ENCODE data around the gene SNTG2. TPM values are rescaled to one million over a fixed set of nuclear protein-coding genes. Genes with fewer than 3 reads are reported as not detected.

Gene SNTG2
- total RNA-seq, 2 donors from 2014 or later = 2.4 TPM; not detected in 1

GRCh38 chr2:1026141-1026540, 75.5 kb downstream of the SNTG2 start:
- no peaks in the 10 kb centered on the region for H3K27me3 ChIP-seq
- H3K4me3 ChIP-seq = no peak overlapping the region
- H3K36me3 ChIP-seq = no peaks in the 10 kb centered on the region
- no peak for DNase-seq (ENCODE audit: low spot score)
- TF ChIP-seq, protein P1, sequence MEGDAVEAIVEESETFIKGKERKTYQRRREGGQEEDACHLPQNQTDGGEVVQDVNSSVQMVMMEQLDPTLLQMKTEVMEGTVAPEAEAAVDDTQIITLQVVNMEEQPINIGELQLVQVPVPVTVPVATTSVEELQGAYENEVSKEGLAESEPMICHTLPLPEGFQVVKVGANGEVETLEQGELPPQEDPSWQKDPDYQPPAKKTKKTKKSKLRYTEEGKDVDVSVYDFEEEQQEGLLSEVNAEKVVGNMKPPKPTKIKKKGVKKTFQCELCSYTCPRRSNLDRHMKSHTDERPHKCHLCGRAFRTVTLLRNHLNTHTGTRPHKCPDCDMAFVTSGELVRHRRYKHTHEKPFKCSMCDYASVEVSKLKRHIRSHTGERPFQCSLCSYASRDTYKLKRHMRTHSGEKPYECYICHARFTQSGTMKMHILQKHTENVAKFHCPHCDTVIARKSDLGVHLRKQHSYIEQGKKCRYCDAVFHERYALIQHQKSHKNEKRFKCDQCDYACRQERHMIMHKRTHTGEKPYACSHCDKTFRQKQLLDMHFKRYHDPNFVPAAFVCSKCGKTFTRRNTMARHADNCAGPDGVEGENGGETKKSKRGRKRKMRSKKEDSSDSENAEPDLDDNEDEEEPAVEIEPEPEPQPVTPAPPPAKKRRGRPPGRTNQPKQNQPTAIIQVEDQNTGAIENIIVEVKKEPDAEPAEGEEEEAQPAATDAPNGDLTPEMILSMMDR (IDR thresholded peaks at IDR 0.05) = no peak
- no peak overlapping the region for H3K27ac ChIP-seq
- H3K4me1 ChIP-seq = no peaks in the 10 kb centered on the region
- no peaks in the 10 kb centered on the region for H3K9me3 ChIP-seq

DNA sequence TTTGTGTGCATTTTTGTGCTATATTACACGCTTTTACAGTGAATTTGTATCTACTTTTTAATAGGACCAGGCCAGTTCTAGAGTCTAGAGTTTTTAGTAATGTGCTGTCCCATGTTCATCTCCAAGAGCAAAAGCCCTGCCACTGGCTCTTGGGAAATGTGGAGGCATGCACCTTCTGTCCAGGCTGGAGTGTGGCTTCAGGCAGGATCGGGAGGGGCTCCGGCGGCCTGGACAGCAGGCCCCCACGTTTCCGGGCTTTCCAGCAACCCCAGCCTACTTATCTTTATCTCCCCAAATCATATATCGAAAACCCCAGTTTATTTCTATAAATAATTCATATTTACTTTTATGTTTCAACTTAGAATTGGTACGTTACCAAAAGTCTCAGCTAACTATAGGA, 78.2 kb downstream of the SNTG2 start:
- Histone ChIP-seq H3K27me3 (no peaks in the 10 kb centered on the region), H3K4me3 (no peak overlapping the region), H3K4me1 (no peaks in the 10 kb centered on the region), H3K36me3 (no peaks in the 10 kb centered on the region), H3K9me3 (no peaks in the 10 kb centered on the region), H3K27ac (no peak overlapping the region)
- no peak for DNase-seq (ENCODE audit: low spot score)
- TF ChIP-seq, protein P1 (IDR thresholded peaks at IDR 0.05) = no peak

DNA sequence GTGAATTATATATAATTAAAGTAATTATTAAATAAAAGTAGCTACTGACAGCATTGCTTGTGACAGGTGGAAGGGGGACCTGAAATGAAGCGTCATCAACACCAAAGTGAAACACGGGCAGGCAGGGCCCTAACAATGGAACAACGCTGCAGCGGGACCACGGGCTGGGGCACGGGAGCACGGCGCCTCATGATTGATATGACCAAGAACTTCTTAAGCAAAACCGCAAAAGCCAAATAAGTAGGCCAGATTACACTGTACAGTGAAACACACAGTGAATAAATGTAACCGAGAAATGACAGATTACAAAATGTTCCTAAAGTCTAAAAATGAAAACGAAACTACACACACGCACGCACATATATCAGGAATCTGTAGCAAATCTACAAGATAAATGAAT, 81.4 kb downstream of the SNTG2 start:
- Histone ChIP-seq H3K27me3 (no peaks in the 10 kb centered on the region), H3K4me3 (no peak overlapping the region), H3K9me3 (no peaks in the 10 kb centered on the region), H3K36me3 (no peaks in the 10 kb centered on the region), H3K4me1 (no peaks in the 10 kb centered on the region), H3K27ac (no peak overlapping the region)
- TF ChIP-seq, protein P1 (IDR thresholded peaks at IDR 0.05) = no peak
- no peak for DNase-seq (ENCODE audit: low spot score)

DNA sequence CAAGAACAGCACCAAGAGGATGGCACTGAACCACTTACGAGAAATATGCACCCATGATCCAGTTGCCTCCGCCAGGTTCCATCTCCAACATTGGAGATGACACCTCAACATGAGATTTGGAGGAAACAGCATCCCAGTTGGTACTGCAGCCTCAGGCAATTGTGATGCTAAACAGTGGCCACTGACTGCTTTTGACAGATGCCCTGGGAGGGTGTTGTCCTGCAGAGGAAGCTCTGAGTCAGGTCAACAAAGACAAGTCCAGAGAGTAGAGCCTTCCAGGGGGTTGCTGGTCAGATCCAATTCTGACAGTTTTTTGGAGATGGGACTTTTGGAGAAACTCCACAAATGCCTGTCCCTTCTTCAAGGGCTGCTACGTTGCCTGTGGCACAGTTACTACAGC, 82.4 kb downstream of the SNTG2 start:
- no peak for DNase-seq (ENCODE audit: low spot score)
- TF ChIP-seq, protein P1 (IDR thresholded peaks at IDR 0.05) = no peak
- Histone ChIP-seq H3K4me3 (no peak overlapping the region), H3K9me3 (no peaks in the 10 kb centered on the region), H3K27ac (no peak overlapping the region), H3K27me3 (no peaks in the 10 kb centered on the region), H3K4me1 (no peaks in the 10 kb centered on the region), H3K36me3 (no peaks in the 10 kb centered on the region)

GRCh38 chr2:1037066-1037465, 86.4 kb downstream of the SNTG2 start:
- no peak overlapping the region for H3K27ac ChIP-seq
- DNase-seq (ENCODE audit: low spot score) = no peak
- no peaks in the 10 kb centered on the region for H3K27me3 ChIP-seq
- no peaks in the 10 kb centered on the region for H3K9me3 ChIP-seq
- H3K4me1 ChIP-seq = no peaks in the 10 kb centered on the region
- H3K4me3 ChIP-seq = no peak overlapping the region
- H3K36me3 ChIP-seq = no peaks in the 10 kb centered on the region
- TF ChIP-seq, protein P1 (IDR thresholded peaks at IDR 0.05) = no peak

DNA sequence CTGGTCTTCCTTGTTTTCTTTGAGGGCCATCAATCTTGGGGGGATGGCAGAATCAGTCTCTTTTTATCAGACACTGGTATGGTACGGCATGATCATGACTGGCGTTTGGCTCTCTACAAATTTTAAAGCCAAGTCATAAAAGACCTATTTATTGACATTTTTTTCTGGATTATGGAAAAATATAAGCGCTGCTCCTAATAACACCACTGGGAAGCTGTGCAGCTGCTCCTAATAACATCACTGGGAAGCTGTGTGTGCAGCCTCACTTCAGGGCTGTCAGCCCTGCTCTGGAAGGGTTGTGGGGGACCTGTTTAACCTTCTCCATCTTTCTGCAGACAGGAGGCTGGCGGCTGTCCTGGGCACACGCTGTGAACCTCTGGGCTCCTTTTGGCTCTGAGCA, 88.9 kb downstream of the SNTG2 start:
- TF ChIP-seq, protein P1 (IDR thresholded peaks at IDR 0.05) = no peak
- no peak overlapping the region for H3K4me3 ChIP-seq

More for the DNA sequence above, 88.9 kb downstream of the SNTG2 start:
- Histone ChIP-seq H3K27ac (no peak overlapping the region), H3K4me1 (no peaks in the 10 kb centered on the region), H3K27me3 (no peaks in the 10 kb centered on the region), H3K36me3 (no peaks in the 10 kb centered on the region), H3K9me3 (peaks cover 0 to 13% of the 10 kb centered on the region in 2 donors)
- DNase-seq (ENCODE audit: low spot score) = no peak
